BLaER1 treated with 17β-estradiol and CSF1 and Interleukin-3, amounts not matched to agents 10 nM and 100 nM (cell line): ENCODE data around the gene CEP112.

Experiments
- H3K27ac ChIP-seq, 11 experiments: shearing (Covaris generic); formaldehyde crosslinking; 2 replicates each; pipeline ENCODE4 v1.8.1; 2022
- H3K27me3 ChIP-seq, 11 experiments: shearing (Covaris generic); formaldehyde crosslinking; 2 replicates each; pipeline ENCODE4 v1.8.1; 2022
- H3K36me3 ChIP-seq, 11 experiments: shearing (Covaris generic); formaldehyde crosslinking; 2 replicates each; pipeline ENCODE4 v1.8.1; 2022
- H3K4me1 ChIP-seq, 10 experiments: shearing (Covaris generic); formaldehyde crosslinking; 2 replicates each; pipeline ENCODE4 v1.8.1; 2022
- H3K4me2 ChIP-seq, 11 experiments: shearing (Covaris generic); formaldehyde crosslinking; 2 replicates each; pipeline ENCODE4 v1.8.1; 2022
- H3K4me3 ChIP-seq, 10 experiments: shearing (Covaris generic); formaldehyde crosslinking; 2 replicates each; pipeline ENCODE4 v1.8.1; 2022
- H3K9ac ChIP-seq, 11 experiments: shearing (Covaris generic); formaldehyde crosslinking; 2 replicates each; pipeline ENCODE4 v1.8.1; 2022
- H3K9me3 ChIP-seq, 11 experiments: shearing (Covaris generic); formaldehyde crosslinking; replicated peaks in 1 of 11; 2 replicates each; pipeline ENCODE4 v1.8.1; 2022
- H4K20me1 ChIP-seq, 11 experiments: shearing (Covaris generic); formaldehyde crosslinking; 2 replicates each; pipeline ENCODE4 v1.8.1; 2022
- Cebpa-rat ChIP-seq, 11 experiments: shearing (Covaris generic); IDR thresholded peaks; 2 replicates each; pipeline ENCODE4 v1.8.1; 2022

Gene CEP112

GRCh38 chr17:65942592-65942991, 249.3 kb downstream of the CEP112 start:
- TF ChIP-seq Cebpa-rat (IDR thresholded peaks at IDR 0.05): no peak
- H3K9ac ChIP-seq: no peak overlapping the region
- H3K4me1 ChIP-seq: no peaks in the 10 kb centered on the region
- H3K4me3 ChIP-seq: no peak overlapping the region
- no peaks in the 10 kb centered on the region for H4K20me1 ChIP-seq
- H3K27me3 ChIP-seq: no peaks in the 10 kb centered on the region
- no peaks in the 10 kb centered on the region; a peak in 1 of 22 replicates for H3K36me3 ChIP-seq
- peaks cover 0 to 10% (median 6%) of the 10 kb centered on the region in 11 experiments; a peak in 8 of 22 replicates for H3K9me3 ChIP-seq
- no peak overlapping the region for H3K27ac ChIP-seq
- no peak overlapping the region for H3K4me2 ChIP-seq

- Histone ChIP-seq H3K27ac (no peak overlapping the region), H3K9ac (no peak overlapping the region), H3K4me3 (no peak overlapping the region), H3K4me2 (no peak overlapping the region), H3K27me3 (no peaks in the 10 kb centered on the region), H4K20me1 (no peaks in the 10 kb centered on the region), H3K9me3 (peaks cover 0 to 10% (median 6%) of the 10 kb centered on the region in 11 experiments; a peak in 8 of 22 replicates), H3K4me1 (no peaks in the 10 kb centered on the region), H3K36me3 (no peaks in the 10 kb centered on the region; a peak in 1 of 22 replicates)
- no peak for TF ChIP-seq Cebpa-rat (IDR thresholded peaks at IDR 0.05)
Observed at GRCh38 chr17:65941356-65941899, 250.5 kb downstream of the CEP112 start.

GRCh38 chr17:65936013-65936412, 255.9 kb downstream of the CEP112 start:
- peaks cover 15 to 34% (median 24%) of the 10 kb centered on the region in 11 experiments for H3K9me3 ChIP-seq
- TF ChIP-seq Cebpa-rat (IDR thresholded peaks at IDR 0.05): no peak
- no peak overlapping the region for H3K4me2 ChIP-seq
- no peak overlapping the region for H3K9ac ChIP-seq
- peaks cover 0 to 12% (median 10%) of the 10 kb centered on the region in 10 experiments; a peak in 15 of 20 replicates for H3K4me1 ChIP-seq
- H3K27me3 ChIP-seq: no peaks in the 10 kb centered on the region
- no peaks in the 10 kb centered on the region; a peak in 1 of 22 replicates for H3K36me3 ChIP-seq
- no peak overlapping the region for H3K4me3 ChIP-seq
- no peaks in the 10 kb centered on the region for H4K20me1 ChIP-seq
- H3K27ac ChIP-seq: no peak overlapping the region

- Histone ChIP-seq H3K4me2 (no peak overlapping the region), H3K9me3 (peaks cover 15 to 24% (median 18%) of the 10 kb centered on the region in 11 experiments; a peak in 21 of 22 replicates), H3K27ac (no peak overlapping the region), H3K9ac (no peak overlapping the region), H3K4me1 (peaks cover 0 to 16% (median 11%) of the 10 kb centered on the region in 10 experiments; a peak in 15 of 20 replicates), H3K4me3 (no peak overlapping the region), H3K27me3 (no peaks in the 10 kb centered on the region), H3K36me3 (no peaks in the 10 kb centered on the region), H4K20me1 (no peaks in the 10 kb centered on the region)
- TF ChIP-seq Cebpa-rat (IDR thresholded peaks at IDR 0.05): no peak
Observed at GRCh38 chr17:65933290-65933689, 258.6 kb downstream of the CEP112 start.

- Histone ChIP-seq H3K4me3 (no peak overlapping the region), H4K20me1 (no peaks in the 10 kb centered on the region), H3K27ac (0 out of 22 replicates have a peak overlapping the region, but pooled peaks of 1 of the 11 experiments have one; percentile 8), H3K36me3 (peaks cover 0 to 7% (median 5%) of the 10 kb centered on the region in 11 experiments; a peak in 7 of 22 replicates), H3K4me2 (peak overlapping the region in 9 of 11 experiments; percentile 19 to 58 (median 52); a peak in 17 of 22 replicates), H3K9ac (no peak overlapping the region), H3K4me1 (peaks cover 0 to 16% (median 11%) of the 10 kb centered on the region in 10 experiments; a peak in 15 of 20 replicates), H3K9me3 (peaks cover 15 to 29% (median 21%) of the 10 kb centered on the region in 11 experiments; a peak in 21 of 22 replicates), H3K27me3 (no peaks in the 10 kb centered on the region)
- TF ChIP-seq Cebpa-rat (IDR thresholded peaks at IDR 0.05): no peak
Observed at GRCh38 chr17:65931246-65932149, 260.4 kb downstream of the CEP112 start.

GRCh38 chr17:65930140-65930730, 261.7 kb downstream of the CEP112 start:
- Histone ChIP-seq H3K9ac (no peak overlapping the region), H4K20me1 (no peaks in the 10 kb centered on the region), H3K27ac (no peak overlapping the region), H3K27me3 (no peaks in the 10 kb centered on the region), H3K4me2 (no peak overlapping the region), H3K4me1 (peaks cover 0 to 16% (median 11%) of the 10 kb centered on the region in 10 experiments; a peak in 15 of 20 replicates), H3K4me3 (no peak overlapping the region), H3K36me3 (peaks cover 0 to 17% (median 8%) of the 10 kb centered on the region in 11 experiments; a peak in 7 of 22 replicates), H3K9me3 (peaks cover 15 to 41% (median 22%) of the 10 kb centered on the region in 11 experiments; a peak in 21 of 22 replicates)
- no peak for TF ChIP-seq Cebpa-rat (IDR thresholded peaks at IDR 0.05)

- Histone ChIP-seq H3K27me3 (no peaks in the 10 kb centered on the region), H3K4me3 (no peak overlapping the region)
Observed at GRCh38 chr17:65926599-65926998, 265.3 kb downstream of the CEP112 start.

GRCh38 chr17:65925606-65926307, 266.2 kb downstream of the CEP112 start:
- H3K4me3 ChIP-seq: no peak overlapping the region
- H3K36me3 ChIP-seq: peaks cover 0 to 19% (median 8%) of the 10 kb centered on the region in 11 experiments; a peak in 7 of 22 replicates
- no peak overlapping the region for H3K27ac ChIP-seq
- TF ChIP-seq Cebpa-rat (IDR thresholded peaks at IDR 0.05): no peak
- H3K4me1 ChIP-seq: 0 out of 20 replicates have a peak, but pooled peaks cover 0 to 1% (median 0%) of the 10 kb centered on the region in 10 experiments
- H3K4me2 ChIP-seq: no peak overlapping the region
- H4K20me1 ChIP-seq: no peaks in the 10 kb centered on the region
- no peaks in the 10 kb centered on the region for H3K27me3 ChIP-seq
- no peak overlapping the region for H3K9ac ChIP-seq
- peaks cover 0 to 25% (median 10%) of the 10 kb centered on the region in 11 experiments; a peak in 12 of 22 replicates for H3K9me3 ChIP-seq

More at GRCh38 chr17:65926599-65926998, 265.3 kb downstream of the CEP112 start:
- peaks cover 0 to 25% (median 10%) of the 10 kb centered on the region in 11 experiments; a peak in 12 of 22 replicates for H3K9me3 ChIP-seq
- no peaks in the 10 kb centered on the region for H4K20me1 ChIP-seq
- H3K4me2 ChIP-seq: no peak overlapping the region
- TF ChIP-seq Cebpa-rat (IDR thresholded peaks at IDR 0.05): no peak
- no peak overlapping the region for H3K9ac ChIP-seq
- H3K36me3 ChIP-seq: peaks cover 0 to 19% (median 8%) of the 10 kb centered on the region in 11 experiments; a peak in 7 of 22 replicates
- no peak overlapping the region for H3K27ac ChIP-seq
- peaks cover 0 to 10% (median 6%) of the 10 kb centered on the region in 10 experiments; a peak in 15 of 20 replicates for H3K4me1 ChIP-seq
